ENCODE data around the gene NEDD8. TPM values are rescaled to one million over a fixed set of nuclear protein-coding genes. Genes with fewer than 3 reads are reported as not detected.
A peak's percentile ranks its signal among the peaks of the same experiment; 100 is the strongest.

NEDD8 gene
- polyA plus RNA-seq, 1 donor from 2014 or later = 273 TPM

- Mint-ChIP-seq H3K4me3 (no peak overlapping the region), H3K36me3 (peaks cover 1% of the 10 kb centered on the region), H3K9me3 (no peaks in the 10 kb centered on the region), H3K27ac (peak overlapping the region in 2 of 3 donors; percentile 39 to 45), H3K27me3 (no peaks in the 10 kb centered on the region), H3K4me1 (peaks cover 0 to 9% (median 4%) of the 10 kb centered on the region in 3 donors)
Measured at GRCh38 chr14:24183014-24183481, 49.1 kb downstream of the NEDD8 start.

- Mint-ChIP-seq H3K9me3 (no peaks in the 10 kb centered on the region), H3K4me1 (peaks cover 0 to 3% (median 0%) of the 10 kb centered on the region in 3 donors), H3K27ac (peak overlapping the region in 2 of 3 donors; percentile 16 to 67), H3K4me3 (no peak overlapping the region), H3K36me3 (peaks cover 1% of the 10 kb centered on the region), H3K27me3 (no peaks in the 10 kb centered on the region)
Measured at GRCh38 chr14:24182110-24182882, 49.9 kb downstream of the NEDD8 start.

- H3K4me3 Mint-ChIP-seq = no peak overlapping the region
- peaks cover 3% of the 10 kb centered on the region for H3K36me3 Mint-ChIP-seq
- no peaks in the 10 kb centered on the region for H3K27me3 Mint-ChIP-seq
- peak overlapping the region in 1 of 3 donors; percentile 80 for H3K27ac Mint-ChIP-seq
- no peaks in the 10 kb centered on the region for H3K9me3 Mint-ChIP-seq
- H3K4me1 Mint-ChIP-seq = no peaks in the 10 kb centered on the region
Measured at GRCh38 chr14:24181371-24182077, 50.6 kb downstream of the NEDD8 start.

- Mint-ChIP-seq H3K36me3 (peaks cover 1% of the 10 kb centered on the region), H3K4me3 (peak overlapping the region in 1 of 4 donors; percentile 35), H3K9me3 (no peaks in the 10 kb centered on the region), H3K4me1 (no peaks in the 10 kb centered on the region), H3K27ac (peak overlapping the region in 2 of 3 donors; percentile 28 to 80), H3K27me3 (no peaks in the 10 kb centered on the region)
Measured at GRCh38 chr14:24179961-24180796, 52.0 kb downstream of the NEDD8 start.

GRCh38 chr14:24179294-24179960 is 52.7 kb downstream of the NEDD8 start:
- H3K27me3 Mint-ChIP-seq = no peaks in the 10 kb centered on the region
- H3K27ac Mint-ChIP-seq = peak overlapping the region in 2 of 3 donors; percentile 22 to 80
- peak overlapping the region in 1 of 4 donors; percentile 34 for H3K4me3 Mint-ChIP-seq
- no peaks in the 10 kb centered on the region for H3K9me3 Mint-ChIP-seq
- H3K4me1 Mint-ChIP-seq = no peaks in the 10 kb centered on the region
- peaks cover 1% of the 10 kb centered on the region for H3K36me3 Mint-ChIP-seq

- H3K36me3 Mint-ChIP-seq = peaks cover 2% of the 10 kb centered on the region
- no peaks in the 10 kb centered on the region for H3K9me3 Mint-ChIP-seq
- peak overlapping the region; percentile 22 to 72 (median 24) for H3K27ac Mint-ChIP-seq
- H3K27me3 Mint-ChIP-seq = no peaks in the 10 kb centered on the region
- H3K4me1 Mint-ChIP-seq = no peaks in the 10 kb centered on the region
- H3K4me3 Mint-ChIP-seq = no peak overlapping the region
Measured at GRCh38 chr14:24178399-24179178, 53.6 kb downstream of the NEDD8 start.

GRCh38 chr14:24177891-24178290 is 54.3 kb downstream of the NEDD8 start:
- Mint-ChIP-seq H3K9me3 (no peaks in the 10 kb centered on the region), H3K4me3 (no peak overlapping the region), H3K27me3 (no peaks in the 10 kb centered on the region), H3K36me3 (peaks cover 4% of the 10 kb centered on the region), H3K4me1 (no peaks in the 10 kb centered on the region), H3K27ac (no peak overlapping the region)

GRCh38 chr14:24177041-24177825 is 54.9 kb downstream of the NEDD8 start:
- peak overlapping the region in 1 of 3 donors; percentile 16 for H3K27ac Mint-ChIP-seq
- H3K9me3 Mint-ChIP-seq = no peaks in the 10 kb centered on the region
- H3K36me3 Mint-ChIP-seq = peaks cover 4% of the 10 kb centered on the region
- no peak overlapping the region for H3K4me3 Mint-ChIP-seq
- H3K4me1 Mint-ChIP-seq = peaks cover 0 to 3% (median 1%) of the 10 kb centered on the region in 3 donors
- no peaks in the 10 kb centered on the region for H3K27me3 Mint-ChIP-seq

GRCh38 chr14:24176599-24176998 is 55.6 kb downstream of the NEDD8 start:
- H3K27ac Mint-ChIP-seq = no peak overlapping the region
- H3K36me3 Mint-ChIP-seq = peaks cover 4% of the 10 kb centered on the region
- peaks cover under 1 to 8% (median 4%) of the 10 kb centered on the region in 3 donors for H3K4me1 Mint-ChIP-seq
- H3K27me3 Mint-ChIP-seq = no peaks in the 10 kb centered on the region
- H3K9me3 Mint-ChIP-seq = no peaks in the 10 kb centered on the region
- no peak overlapping the region for H3K4me3 Mint-ChIP-seq

- peak overlapping the region in 2 of 3 donors; percentile 70 to 89 for H3K27ac Mint-ChIP-seq
Measured at GRCh38 chr14:24172871-24173281, 59.3 kb downstream of the NEDD8 start.

GRCh38 chr14:24172261-24172860 is 59.8 kb downstream of the NEDD8 start:
- peak overlapping the region in 2 of 3 donors; percentile 81 to 87 for H3K27ac Mint-ChIP-seq
- peaks cover 11 to 17% (median 16%) of the 10 kb centered on the region in 3 donors for H3K4me1 Mint-ChIP-seq
- peaks cover 6% of the 10 kb centered on the region for H3K36me3 Mint-ChIP-seq
- H3K4me3 Mint-ChIP-seq = peak overlapping the region; percentile 84 to 98 (median 94)
- H3K27me3 Mint-ChIP-seq = no peaks in the 10 kb centered on the region
- no peaks in the 10 kb centered on the region for H3K9me3 Mint-ChIP-seq

More at GRCh38 chr14:24172871-24173281, 59.3 kb downstream of the NEDD8 start:
- H3K9me3 Mint-ChIP-seq = no peaks in the 10 kb centered on the region
- H3K4me3 Mint-ChIP-seq = peak overlapping the region in 3 of 4 donors; percentile 55 to 95 (median 60)
- H3K27me3 Mint-ChIP-seq = no peaks in the 10 kb centered on the region
- peaks cover 6% of the 10 kb centered on the region for H3K36me3 Mint-ChIP-seq
- H3K4me1 Mint-ChIP-seq = peaks cover 11 to 14% (median 12%) of the 10 kb centered on the region in 3 donors

GRCh38 chr14:24171422-24172260 is 60.5 kb downstream of the NEDD8 start, which contains the start of gene REC8:
TSS of gene REC8 (plus strand) at chr14:24172080. CDS start at chr14:24172553, 473 bp downstream.
- Mint-ChIP-seq H3K27ac (peak within 1 kb of the TSS; percentile 87 to 94 (median 89)), H3K27me3 (no peaks in the 10 kb centered on the region), H3K4me1 (peaks cover 11 to 18% (median 16%) of the 10 kb centered on the region in 3 donors), H3K36me3 (peaks cover 8% of the 10 kb centered on the region), H3K4me3 (peak within 1 kb of the TSS; percentile 84 to 98 (median 94)), H3K9me3 (no peaks in the 10 kb centered on the region)

Measured in IgD-negative memory B cell (primary cell).